Measurements from ENCODE around the gene CTNND2. TPM values are rescaled to one million over a fixed set of nuclear protein-coding genes. Genes with fewer than 3 reads are reported as not detected.

CTNND2 gene
- total and polyA plus RNA-seq, 9 of the 15 experiments (the other 6 are each of a cell fraction or from before 2014, with no cell fraction given): 0.03 to 0.35 TPM; not detected in 7

- TF ChIP-seq, protein P1, sequence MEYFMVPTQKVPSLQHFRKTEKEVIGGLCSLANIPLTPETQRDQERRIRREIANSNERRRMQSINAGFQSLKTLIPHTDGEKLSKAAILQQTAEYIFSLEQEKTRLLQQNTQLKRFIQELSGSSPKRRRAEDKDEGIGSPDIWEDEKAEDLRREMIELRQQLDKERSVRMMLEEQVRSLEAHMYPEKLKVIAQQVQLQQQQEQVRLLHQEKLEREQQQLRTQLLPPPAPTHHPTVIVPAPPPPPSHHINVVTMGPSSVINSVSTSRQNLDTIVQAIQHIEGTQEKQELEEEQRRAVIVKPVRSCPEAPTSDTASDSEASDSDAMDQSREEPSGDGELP (CRISPR knock-in tag; IDR thresholded peaks at IDR 0.05; ENCODE audit: borderline replicate concordance): peak; percentile 53
- no peak for TF ChIP-seq TBL1XR1 (IDR thresholded peaks at IDR 0.05; ENCODE audit: low read length in 2 of 2)
- no peak for TF ChIP-seq C11orf30 (IDR thresholded peaks at IDR 0.05; ENCODE audit: low read depth)
- TF ChIP-seq ZNF23 (CRISPR knock-in tag; IDR thresholded peaks at IDR 0.05): no peak
- TF ChIP-seq PKNOX1 (IDR thresholded peaks at IDR 0.05): peak; percentile 41; the same call in 1 of the 2 replicates
- TF ChIP-seq, protein P2, sequence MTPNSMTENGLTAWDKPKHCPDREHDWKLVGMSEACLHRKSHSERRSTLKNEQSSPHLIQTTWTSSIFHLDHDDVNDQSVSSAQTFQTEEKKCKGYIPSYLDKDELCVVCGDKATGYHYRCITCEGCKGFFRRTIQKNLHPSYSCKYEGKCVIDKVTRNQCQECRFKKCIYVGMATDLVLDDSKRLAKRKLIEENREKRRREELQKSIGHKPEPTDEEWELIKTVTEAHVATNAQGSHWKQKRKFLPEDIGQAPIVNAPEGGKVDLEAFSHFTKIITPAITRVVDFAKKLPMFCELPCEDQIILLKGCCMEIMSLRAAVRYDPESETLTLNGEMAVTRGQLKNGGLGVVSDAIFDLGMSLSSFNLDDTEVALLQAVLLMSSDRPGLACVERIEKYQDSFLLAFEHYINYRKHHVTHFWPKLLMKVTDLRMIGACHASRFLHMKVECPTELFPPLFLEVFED (CRISPR knock-in tag; conservative IDR thresholded peaks at IDR 0.05): no peak
- peak; percentile 55 for TF ChIP-seq CREM (IDR thresholded peaks at IDR 0.05; ENCODE audit: low read depth)
- no peak for TF ChIP-seq KAT8 (IDR thresholded peaks at IDR 0.05; ENCODE audit: low read depth)
- TF ChIP-seq SPI1 (IDR thresholded peaks at IDR 0.05; ENCODE audit: borderline replicate concordance, low read depth, low read length): no peak
- TF ChIP-seq MITF (IDR thresholded peaks at IDR 0.05): no peak
- TF ChIP-seq SP1 (CRISPR knock-in tag; IDR thresholded peaks at IDR 0.05): no peak
- TF ChIP-seq SAP30 (IDR thresholded peaks at IDR 0.05; ENCODE audit: borderline replicate concordance, insufficient read depth, low read depth, low read length, poor library complexity, severe bottlenecking): no peak
- TF ChIP-seq NFIX (CRISPR knock-in tag; IDR thresholded peaks at IDR 0.05; ENCODE audit: low read depth): no peak
- TF ChIP-seq ZNF717 (CRISPR knock-in tag; IDR thresholded peaks at IDR 0.05): no peak
- peak; percentile 67 for TF ChIP-seq REST (IDR thresholded peaks at IDR 0.05; ENCODE audit: borderline replicate concordance)
- TF ChIP-seq REST (CRISPR knock-in tag; IDR thresholded peaks at IDR 0.05; ENCODE audit: low read depth): no peak
These were observed 916.2 kb downstream of the CTNND2 start (continued) for GRCh38 chr5:10987925-10988504.

All from K562 (cell line).